Measurements from ENCODE around the gene TNIK.

The TNIK gene

GRCh38 chr3:171358181-171358880 is 101.9 kb downstream of the TNIK start:
- no peak for DNase-seq

GRCh38 chr3:171357721-171358120 is 102.5 kb downstream of the TNIK start:
- DNase-seq: no peak

- DNase-seq: no peak
Observed at GRCh38 chr3:171356251-171356650, 104.0 kb downstream of the TNIK start.

- DNase-seq: no peak
Observed at GRCh38 chr3:171354706-171355582, 105.3 kb downstream of the TNIK start.

- no peak for DNase-seq
Observed at GRCh38 chr3:171354049-171354705, 106.0 kb downstream of the TNIK start.

- DNase-seq: no peak
Observed at GRCh38 chr3:171353423-171353822, 106.8 kb downstream of the TNIK start.

GRCh38 chr3:171352387-171352935 is 107.7 kb downstream of the TNIK start:
- DNase-seq: no peak

GRCh38 chr3:171351676-171352075 is 108.5 kb downstream of the TNIK start:
- no peak for DNase-seq

- DNase-seq: no peak
Observed at GRCh38 chr3:171350364-171350763, 109.8 kb downstream of the TNIK start.

GRCh38 chr3:171349392-171349791 is 110.8 kb downstream of the TNIK start:
- no peak for DNase-seq

GRCh38 chr3:171348121-171348520 is 112.1 kb downstream of the TNIK start:
- DNase-seq: no peak

- DNase-seq: peak in 1 of 5 experiments; percentile 44
Observed at GRCh38 chr3:171347301-171348039, 112.7 kb downstream of the TNIK start.

- no peak for DNase-seq
Observed at GRCh38 chr3:171346582-171347300, 113.5 kb downstream of the TNIK start.

- DNase-seq: no peak
Observed at GRCh38 chr3:171346019-171346418, 114.2 kb downstream of the TNIK start.

- DNase-seq: no peak
Observed at GRCh38 chr3:171345107-171345843, 114.9 kb downstream of the TNIK start.

GRCh38 chr3:171343693-171344092 is 116.5 kb downstream of the TNIK start:
- peak in 1 of 5 experiments; percentile 33 for DNase-seq

GRCh38 chr3:171342783-171343420 is 117.3 kb downstream of the TNIK start:
- no peak for DNase-seq

GRCh38 chr3:171342200-171342599 is 118.0 kb downstream of the TNIK start:
- no peak for DNase-seq

GRCh38 chr3:171340434-171340833 is 119.8 kb downstream of the TNIK start:
- DNase-seq: no peak

GRCh38 chr3:171339598-171339997 is 120.6 kb downstream of the TNIK start:
- no peak for DNase-seq
